SJSA1 (cell line): ENCODE measurements around the gene ADPRHL1. TPM values are rescaled to one million over a fixed set of nuclear protein-coding genes. Genes with fewer than 3 reads are reported as not detected.
"Not testable (repeated sequence)": the region's sequence is repeated elsewhere in the genome, so short reads cannot be mapped to it uniquely, and the experiment has no call there.

ENCODE experiments used
- DNase-seq, 2 experiments: peaks; one replicate each; pipeline ENCODE4 v3.0.0-alpha.2; 2015 to 2020; ENCODE audit warnings: low spot score in 2 of 2, low read depth in 1 of 2
- H3K27ac ChIP-seq: fragments of 250-450 bp; sonication (Bioruptor Pico); 2 replicates; pipeline ENCODE4 v1.5.1; 2020; ENCODE audit warnings: mild to moderate bottlenecking, moderate library complexity
- H3K27me3 ChIP-seq: fragments of 250-450 bp; sonication (Bioruptor Pico); replicated peaks from 2 replicates; pipeline ENCODE4 v1.5.1; 2020; ENCODE audit warnings: mild to moderate bottlenecking, moderate library complexity
- H3K36me3 ChIP-seq: fragments of 250-450 bp; sonication (Bioruptor Pico); 2 replicates; pipeline ENCODE4 v1.5.1; 2020; ENCODE audit warnings: mild to moderate bottlenecking
- H3K4me1 ChIP-seq: fragments of 250-450 bp; sonication (Bioruptor Pico); replicated peaks from 2 replicates; pipeline ENCODE4 v1.6.1; 2021; ENCODE audit warnings: mild to moderate bottlenecking
- H3K4me3 ChIP-seq: fragments of 250-450 bp; sonication (Bioruptor Pico); 2 replicates; pipeline ENCODE4 v1.5.1; 2020; ENCODE audit warnings: mild to moderate bottlenecking
- H3K9me3 ChIP-seq: fragments of 250-450 bp; sonication (Bioruptor Pico); replicated peaks from 2 replicates; pipeline ENCODE4 v1.5.1; 2020; ENCODE audit warnings: mild to moderate bottlenecking
- total RNA-seq: library from RNA; depleted of rRNA; stranded (reverse); fragments of >200 nt; shearing (Covaris generic); gene quantifications from 2 replicates; pipeline ENCODE4 v1.2.3, GENCODE V29; 2014

Gene ADPRHL1
- total RNA-seq, 1 experiment from 2014 or later: 10.5 TPM

DNA sequence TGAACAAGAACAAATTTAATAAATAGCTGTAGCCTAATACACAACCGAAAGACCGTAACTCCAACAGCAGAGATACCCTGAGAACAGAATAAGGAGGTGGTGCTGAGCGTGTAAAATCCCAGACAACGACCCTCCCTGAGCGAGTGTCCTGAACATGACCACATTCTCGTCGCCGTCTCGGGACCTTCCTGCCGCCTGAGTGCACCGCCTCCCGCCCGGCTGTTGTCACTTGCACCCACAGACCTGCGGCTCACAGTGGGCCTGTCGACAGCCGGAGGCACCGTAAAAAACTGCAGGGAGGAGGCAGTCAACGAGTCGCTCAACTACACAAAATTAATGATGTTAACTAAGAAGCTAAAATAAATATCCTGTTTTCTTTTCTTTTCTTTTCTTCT, 53.5 kb downstream of the ADPRHL1 start:
- no peaks in the 10 kb centered on the region for H3K27me3 ChIP-seq
- peaks cover 61% of the 10 kb centered on the region for H3K4me1 ChIP-seq
- H3K4me3 ChIP-seq: no peak overlapping the region
- no peaks in the 10 kb centered on the region for H3K9me3 ChIP-seq
- peaks cover 29% of the 10 kb centered on the region for H3K36me3 ChIP-seq
- H3K27ac ChIP-seq: peak overlapping the region; percentile 86
- DNase-seq: peak; percentile 73 to 81

GRCh38 chr13:113398963-113399754, 54.1 kb downstream of the ADPRHL1 start:
- peak in 1 of 2 experiments; percentile 82 for DNase-seq

GRCh38 chr13:113397608-113398425, 55.5 kb downstream of the ADPRHL1 start:
- Histone ChIP-seq H3K27me3 (no peaks in the 10 kb centered on the region), H3K4me3 (no peak overlapping the region), H3K36me3 (peaks cover 22% of the 10 kb centered on the region), H3K4me1 (peaks cover 65% of the 10 kb centered on the region), H3K9me3 (no peaks in the 10 kb centered on the region), H3K27ac (no peak overlapping the region)
- no peak for DNase-seq

More at GRCh38 chr13:113398963-113399754, 54.1 kb downstream of the ADPRHL1 start:
- Histone ChIP-seq H3K4me1 (peaks cover 63% of the 10 kb centered on the region), H3K27me3 (no peaks in the 10 kb centered on the region), H3K4me3 (no peak overlapping the region), H3K27ac (peak overlapping the region; percentile 86), H3K36me3 (peaks cover 29% of the 10 kb centered on the region), H3K9me3 (no peaks in the 10 kb centered on the region)

DNA sequence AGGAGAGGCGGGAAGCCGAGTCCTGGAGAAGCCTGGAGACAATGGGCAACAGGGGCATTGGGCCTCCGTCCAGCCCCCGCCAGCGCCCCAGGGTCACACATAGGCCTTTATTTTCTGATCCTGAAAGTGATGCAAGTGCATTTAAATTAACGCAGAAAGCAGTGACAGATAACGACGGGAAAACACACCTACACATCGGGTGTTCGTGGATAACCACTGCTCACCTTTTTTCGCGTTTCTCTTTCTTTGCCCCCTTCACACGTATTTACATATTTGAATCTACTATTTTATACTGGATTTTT, 59.0 kb downstream of the ADPRHL1 start:
- Histone ChIP-seq H3K4me3 (peak overlapping the region; percentile 60), H3K9me3 (no peaks in the 10 kb centered on the region), H3K36me3 (no peaks in the 10 kb centered on the region), H3K27me3 (no peaks in the 10 kb centered on the region), H3K4me1 (peaks cover 30% of the 10 kb centered on the region), H3K27ac (no peak overlapping the region)
- DNase-seq: no peak

DNA sequence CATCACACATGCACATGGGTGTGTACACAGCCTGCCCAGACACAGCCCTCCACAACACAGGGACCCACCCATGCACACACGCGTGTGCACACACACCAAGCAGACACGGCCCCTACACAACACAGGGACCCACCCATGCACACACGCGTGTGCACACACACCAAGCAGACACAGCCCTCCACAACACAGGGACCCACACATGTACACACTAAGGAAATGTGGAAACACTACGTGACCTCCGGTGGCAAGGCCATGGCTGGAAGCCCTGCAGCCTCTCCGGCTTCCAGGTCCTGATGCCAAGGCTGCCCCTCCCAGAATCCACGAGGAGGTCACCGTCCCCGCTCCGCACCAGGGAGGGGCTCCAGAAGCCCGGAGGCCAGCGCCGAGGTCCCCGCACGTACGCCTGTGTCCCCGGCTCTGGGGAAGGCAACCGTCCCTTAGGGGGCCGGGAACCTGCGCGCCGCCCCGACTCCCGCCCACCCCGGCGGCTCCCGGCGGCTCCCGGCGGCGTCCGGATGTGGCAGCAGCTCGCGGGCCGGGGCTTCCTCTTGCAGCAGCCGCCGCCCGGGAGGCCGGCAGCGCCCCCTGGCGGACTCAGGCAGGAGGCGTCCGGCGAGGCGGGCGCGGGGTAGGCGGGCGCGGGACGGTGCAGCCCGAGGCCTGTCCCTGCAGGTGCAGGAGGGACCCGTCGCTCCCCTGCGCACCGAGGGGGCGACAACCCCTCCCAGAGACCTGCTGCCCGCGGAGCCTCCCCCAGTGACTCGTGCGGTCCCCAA, 59.5 kb downstream of the ADPRHL1 start:
- H3K9me3 ChIP-seq: no peaks in the 10 kb centered on the region
- H3K27ac ChIP-seq: no peak overlapping the region
- no peaks in the 10 kb centered on the region for H3K27me3 ChIP-seq
- H3K4me3 ChIP-seq: peak overlapping the region; percentile 60
- H3K4me1 ChIP-seq: peaks cover 25% of the 10 kb centered on the region
- H3K36me3 ChIP-seq: no peaks in the 10 kb centered on the region
- peak; percentile 68 to 73 for DNase-seq

- Histone ChIP-seq H3K4me3 (peak overlapping the region; percentile 60), H3K36me3 (no peaks in the 10 kb centered on the region), H3K9me3 (no peaks in the 10 kb centered on the region), H3K27me3 (no peaks in the 10 kb centered on the region), H3K4me1 (peaks cover 19% of the 10 kb centered on the region), H3K27ac (no peak overlapping the region)
- no peak for DNase-seq
Observed at GRCh38 chr13:113393226-113393562, 60.1 kb downstream of the ADPRHL1 start.

- no peak for DNase-seq
- H3K4me3 ChIP-seq: no peak overlapping the region
- no peaks in the 10 kb centered on the region for H3K27me3 ChIP-seq
- no peaks in the 10 kb centered on the region for H3K9me3 ChIP-seq
- no peak overlapping the region for H3K27ac ChIP-seq
- peaks cover 13% of the 10 kb centered on the region for H3K4me1 ChIP-seq
- no peaks in the 10 kb centered on the region for H3K36me3 ChIP-seq
Observed at GRCh38 chr13:113390874-113391497, 62.3 kb downstream of the ADPRHL1 start.

DNA sequence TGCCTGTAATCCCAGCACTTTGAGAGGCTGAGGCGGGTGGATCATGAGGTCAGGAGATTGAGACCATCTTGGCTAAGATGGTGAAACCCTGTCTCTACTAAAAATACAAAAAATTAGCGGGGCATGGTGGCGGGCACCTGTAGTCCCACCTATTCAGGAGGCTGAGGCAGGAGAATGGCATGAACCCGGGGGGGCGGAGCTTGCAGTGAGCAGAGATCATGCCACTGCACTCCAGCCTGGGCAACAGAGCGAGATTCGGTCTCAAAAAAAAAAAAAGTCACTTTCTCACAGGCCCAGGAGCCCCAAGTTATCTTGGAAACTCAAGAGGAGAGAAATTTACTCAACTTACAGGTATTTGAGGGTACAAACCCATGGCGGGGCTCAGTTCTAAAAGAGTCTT, 63.7 kb downstream of the ADPRHL1 start:
- H3K9me3 ChIP-seq, DNase-seq, H3K27me3 ChIP-seq: not testable (repeated sequence)

GRCh38 chr13:113387396-113387795, 65.9 kb downstream of the ADPRHL1 start:
- Histone ChIP-seq H3K4me1 (0 out of 2 replicates have a peak, but pooled peaks cover 8% of the 10 kb centered on the region), H3K27me3 (no peaks in the 10 kb centered on the region), H3K4me3 (no peak overlapping the region)

More for the DNA sequence above, 63.7 kb downstream of the ADPRHL1 start:
- peaks cover 13% of the 10 kb centered on the region for H3K4me1 ChIP-seq
- not testable (repeated sequence) for H3K36me3 ChIP-seq, H3K4me3 ChIP-seq, H3K27ac ChIP-seq

GRCh38 chr13:113383089-113383488, 70.2 kb downstream of the ADPRHL1 start:
- H3K4me3 ChIP-seq: no peak overlapping the region
- H3K27ac ChIP-seq: no peak overlapping the region
- H3K27me3 ChIP-seq: no peaks in the 10 kb centered on the region
- 0 out of 2 replicates have a peak, but pooled peaks cover 8% of the 10 kb centered on the region for H3K4me1 ChIP-seq
- DNase-seq: peak in 1 of 2 experiments; percentile 33
- 0 out of 2 replicates have a peak, but pooled peaks cover 2% of the 10 kb centered on the region for H3K9me3 ChIP-seq
- no peaks in the 10 kb centered on the region for H3K36me3 ChIP-seq

More at GRCh38 chr13:113387396-113387795, 65.9 kb downstream of the ADPRHL1 start:
- Histone ChIP-seq H3K27ac (no peak overlapping the region), H3K36me3 (no peaks in the 10 kb centered on the region), H3K9me3 (no peaks in the 10 kb centered on the region)
- no peak for DNase-seq

DNA sequence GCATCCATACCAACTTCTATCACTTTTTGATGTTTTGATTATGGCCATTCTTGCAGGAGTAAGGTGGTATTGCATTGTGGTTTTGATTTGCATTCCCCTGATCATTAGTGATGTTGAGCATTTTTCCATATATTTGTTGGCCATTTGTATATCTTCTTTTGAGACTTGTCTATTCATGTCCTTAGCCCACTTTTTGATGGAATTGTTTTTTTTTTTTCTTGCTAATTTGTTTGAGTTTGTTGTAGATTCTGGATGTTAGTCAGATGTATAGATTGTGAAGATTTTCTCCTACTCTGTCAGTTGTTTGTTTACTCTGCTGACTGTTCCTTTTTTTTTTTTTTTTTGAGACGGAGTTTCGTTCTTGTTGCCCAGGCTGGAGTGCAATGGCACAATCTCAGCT, 70.7 kb downstream of the ADPRHL1 start:
- not testable (repeated sequence) for H3K4me1 ChIP-seq, H3K4me3 ChIP-seq, DNase-seq, H3K36me3 ChIP-seq, H3K27ac ChIP-seq, H3K27me3 ChIP-seq, H3K9me3 ChIP-seq

DNA sequence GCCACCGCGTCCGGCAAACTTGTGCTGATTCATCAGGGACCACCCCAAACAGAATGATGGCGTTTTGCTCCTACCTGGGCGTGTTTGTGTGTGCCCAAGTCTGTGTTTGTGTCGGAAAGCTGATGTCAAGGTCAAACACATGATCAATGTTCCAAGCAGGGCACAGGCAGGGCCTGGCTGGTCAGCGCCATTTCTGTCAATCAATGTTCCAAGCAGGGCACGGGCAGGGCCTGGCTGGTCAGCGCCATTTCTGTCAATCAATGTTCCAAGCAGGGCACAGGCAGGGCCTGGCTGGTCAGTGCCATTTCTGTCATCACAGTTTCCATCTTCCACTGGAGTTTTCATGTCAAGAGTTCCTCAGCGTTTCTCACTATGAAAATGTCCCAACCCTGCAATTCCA, 74.5 kb downstream of the ADPRHL1 start:
- Histone ChIP-seq H3K4me3 (no peak overlapping the region), H3K9me3 (0 out of 2 replicates have a peak, but pooled peaks cover 2% of the 10 kb centered on the region), H3K36me3 (no peaks in the 10 kb centered on the region), H3K4me1 (0 out of 2 replicates have a peak, but pooled peaks cover 8% of the 10 kb centered on the region), H3K27ac (no peak overlapping the region), H3K27me3 (0 out of 2 replicates have a peak, but pooled peaks cover 3% of the 10 kb centered on the region)
- DNase-seq: no peak

DNA sequence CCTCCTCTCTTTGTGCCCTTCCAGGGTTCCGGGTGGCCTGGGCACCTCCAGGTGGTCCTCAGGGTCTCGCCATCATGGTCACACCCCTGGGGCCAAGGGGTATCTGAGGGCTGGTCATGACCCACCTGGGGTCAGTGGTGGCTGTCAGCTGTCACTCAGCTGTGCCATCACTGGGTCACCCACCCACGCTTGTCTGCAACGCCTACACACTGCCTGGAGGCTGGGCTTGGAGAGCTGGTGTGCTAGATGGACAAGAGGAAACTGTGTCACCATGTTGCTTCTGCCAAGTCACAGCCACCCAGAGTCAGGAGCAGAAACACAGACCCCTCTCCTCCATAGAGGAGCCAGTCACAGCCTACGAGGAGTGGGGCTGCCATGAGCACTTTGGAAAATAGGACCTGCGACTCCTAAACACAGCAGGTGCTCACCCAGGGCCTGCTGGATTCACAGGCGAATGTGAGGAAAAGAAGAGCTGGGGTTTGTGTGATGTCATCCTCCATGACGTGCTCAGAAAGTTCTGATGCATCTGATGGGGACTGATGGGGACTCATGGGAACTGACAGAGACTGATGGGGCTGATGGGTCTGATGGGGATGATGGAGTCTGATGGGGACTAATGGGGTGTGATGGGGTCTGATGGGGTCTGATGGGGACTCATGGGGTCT, 78.6 kb downstream of the ADPRHL1 start:
- Histone ChIP-seq H3K4me3 (no peak overlapping the region), H3K27ac (no peak overlapping the region), H3K36me3 (no peaks in the 10 kb centered on the region), H3K27me3 (0 out of 2 replicates have a peak, but pooled peaks cover 3% of the 10 kb centered on the region), H3K9me3 (no peaks in the 10 kb centered on the region), H3K4me1 (no peaks in the 10 kb centered on the region)
- DNase-seq: no peak
